Common myeloid progenitor, CD34-positive (primary cell): ENCODE data around the gene ZNF791.
A peak's percentile ranks its signal among the peaks of the same experiment; 100 is the strongest.

Experiments
- CTCF ChIA-PET: fragments of 350-600 bp; sonication (Branson Sonifier 250); formaldehyde crosslinking; loops from one replicate; lab custom pipeline; 2021; ENCODE audit warnings: antibody characterized with exemption; lab: Charles Lee
- POLR2A ChIA-PET: fragments of 350-600 bp; sonication (Branson Sonifier 250); formaldehyde crosslinking; loops from one replicate; lab custom pipeline; 2021; ENCODE audit warnings: antibody characterized with exemption; lab: Charles Lee
- DNase-seq, 3 donors: peaks; one replicate each; pipeline versions ENCODE4 v3.0.0 to v3.0.0-alpha.2; 2013
- H3K27ac ChIP-seq, 2 experiments: 1 replicate in 1 of 2; 2 replicates in 1 of 2; pipeline ENCODE4 v1.7.0; 2013; ENCODE audit warnings: inconsistent platforms in 2 of 2, low read length in 2 of 2, mild to moderate bottlenecking in 2 of 2, low read depth in 1 of 2, moderate library complexity in 1 of 2; ENCODE audit not compliant: severe bottlenecking in 2 of 2, insufficient read depth in 1 of 2, poor library complexity in 1 of 2
- H3K27me3 ChIP-seq, 5 experiments: replicated peaks in 2 of 5; 1 replicate in 3 of 5; 2 replicates in 2 of 5; pipeline versions ENCODE4 v1.6.1 to v1.7.0; 2013; ENCODE audit warnings: low read length in 4 of 5, mild to moderate bottlenecking in 2 of 5, moderate library complexity in 2 of 5, inconsistent platforms in 1 of 5; ENCODE audit not compliant: insufficient read depth in 5 of 5, control insufficient read depth in 4 of 5
- H3K36me3 ChIP-seq, 4 experiments: 1 replicate in 2 of 4; 2 replicates in 2 of 4; pipeline versions ENCODE4 v1.6.1 to v1.7.0; 2013; ENCODE audit warnings: low read length in 3 of 4, control low read depth in 1 of 4, mild to moderate bottlenecking in 1 of 4; ENCODE audit not compliant: control insufficient read depth in 4 of 4, insufficient read depth in 4 of 4
- H3K4me1 ChIP-seq, 4 experiments: 1 replicate in 3 of 4; 2 replicates in 1 of 4; pipeline versions ENCODE4 v1.6.1 to v1.7.1; 2013; ENCODE audit warnings: low read length in 3 of 4, mild to moderate bottlenecking in 3 of 4, control low read depth in 1 of 4, inconsistent platforms in 1 of 4, moderate library complexity in 1 of 4; ENCODE audit not compliant: control insufficient read depth in 4 of 4, insufficient read depth in 4 of 4; ENCODE audit errors: control extremely low read depth in 1 of 4
- H3K4me3 ChIP-seq, 7 experiments: 1 replicate in 4 of 7; 2 replicates in 3 of 7; pipeline versions ENCODE4 v1.5.1 to v1.7.0; 2013; ENCODE audit warnings: mild to moderate bottlenecking in 7 of 7, low read length in 6 of 7, moderate library complexity in 6 of 7, inconsistent platforms in 2 of 7, low read depth in 2 of 7, control low read depth in 1 of 7; ENCODE audit not compliant: insufficient read depth in 4 of 7, control insufficient read depth in 1 of 7; ENCODE audit errors: extremely low read depth in 1 of 7
- H3K9me3 ChIP-seq, 5 experiments: 1 replicate in 4 of 5; 2 replicates in 1 of 5; pipeline versions ENCODE4 v1.6.1 to v1.7.1; 2013; ENCODE audit warnings: low read length in 4 of 5, mild to moderate bottlenecking in 2 of 5, inconsistent platforms in 1 of 5, low read depth in 1 of 5, moderate library complexity in 1 of 5; ENCODE audit not compliant: control insufficient read depth in 4 of 5, insufficient read depth in 2 of 5; ENCODE audit errors: control extremely low read depth in 1 of 5
- WGBS: methylation state at CpG from one replicate; pipeline ENCODE4 v1.1.5; 2013; ENCODE audit not compliant: insufficient coverage; 5-methylcytosine and 5-hydroxymethylcytosine counted together

Gene ZNF791

GRCh38 chr19:12628040-12629022 lies 17.6 kb downstream of the ZNF791 start:
- peak in 2 of 3 donors; percentile 21 to 58 for DNase-seq
- WGBS = over 99% methylated on average over 11 of the region's 17 CpGs

DNA sequence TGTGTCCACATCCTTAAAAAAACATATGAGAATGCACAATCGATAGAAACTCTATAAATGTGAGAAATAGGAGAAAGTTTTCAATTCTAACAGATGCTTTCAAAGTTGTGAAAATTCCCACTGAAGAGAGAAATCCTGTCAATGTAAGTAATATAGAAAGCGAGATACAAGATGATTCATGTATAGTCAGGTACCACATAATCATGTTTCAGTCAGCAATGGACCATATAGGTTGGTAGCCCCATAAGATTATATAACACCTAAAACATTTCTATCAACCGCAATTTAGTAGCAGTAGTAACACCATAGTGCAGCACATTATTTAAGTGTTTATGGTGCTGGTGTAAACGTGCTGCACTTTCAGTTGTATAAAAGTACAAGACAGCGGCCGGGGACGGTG lies 18.5 kb downstream of the ZNF791 start:
- no peaks in the 10 kb centered on the region for H3K4me1 ChIP-seq
- POLR2A ChIA-PET = interaction anchor here (0.6 kb wide), 1 partner anchor 1210 kb away, joined by 3 read pairs; no protein-coding TSS in a partner anchor
- H3K27me3 ChIP-seq = no peaks in the 10 kb centered on the region
- 100% methylated on average over 5 of the region's 7 CpGs for WGBS
- peaks cover 26 to 59% (median 39%) of the 10 kb centered on the region in 4 experiments for H3K36me3 ChIP-seq
- CTCF ChIA-PET = no interaction called here
- H3K9me3 ChIP-seq = peaks cover 6 to 37% (median 20%) of the 10 kb centered on the region in 5 experiments
- H3K4me3 ChIP-seq = no peak overlapping the region
- no peak for DNase-seq
- no peak overlapping the region for H3K27ac ChIP-seq

More at GRCh38 chr19:12628040-12629022, 17.6 kb downstream of the ZNF791 start:
- Histone ChIP-seq H3K9me3 (peaks cover 6 to 37% (median 20%) of the 10 kb centered on the region in 5 experiments), H3K27me3 (no peaks in the 10 kb centered on the region), H3K4me1 (no peaks in the 10 kb centered on the region), H3K36me3 (peaks cover 30 to 63% (median 42%) of the 10 kb centered on the region in 4 experiments), H3K27ac (no peak overlapping the region), H3K4me3 (peak overlapping the region in 1 of 7 experiments; percentile 19)
- ChIA-PET CTCF (interaction anchor here (0.9 to 1.5 kb wide), 3 partner anchors 11 to 36 kb away, joined by 3 to 7 read pairs (median 3); no protein-coding TSS in a partner anchor), POLR2A (no interaction called here)

GRCh38 chr19:12636631-12637030 lies 25.9 kb downstream of the ZNF791 start:
- Histone ChIP-seq H3K27me3 (no peaks in the 10 kb centered on the region), H3K9me3 (no peaks in the 10 kb centered on the region), H3K36me3 (peaks cover 0 to 6% (median 0%) of the 10 kb centered on the region in 4 experiments), H3K4me3 (no peak overlapping the region), H3K4me1 (peaks cover 0 to 11% (median 8%) of the 10 kb centered on the region in 4 experiments), H3K27ac (no peak overlapping the region)
- 95% methylated on average over 10 of the region's 13 CpGs for WGBS
- ChIA-PET POLR2A (no interaction called here), CTCF (interaction anchor here (0.9 to 1.0 kb wide), 2 partner anchors 10 to 35 kb away, joined by 3 read pairs; no protein-coding TSS in a partner anchor)
- DNase-seq = no peak

- no peaks in the 10 kb centered on the region for H3K9me3 ChIP-seq
- no peak for DNase-seq
- H3K36me3 ChIP-seq = peaks cover 0 to 1% (median 0%) of the 10 kb centered on the region in 4 experiments
- POLR2A ChIA-PET = no interaction called here
- no peak overlapping the region for H3K4me3 ChIP-seq
- 99% methylated on average over 18 of the region's 22 CpGs for WGBS
- no peak overlapping the region for H3K27ac ChIP-seq
- no peaks in the 10 kb centered on the region for H3K27me3 ChIP-seq
- H3K4me1 ChIP-seq = peaks cover 0 to 11% (median 8%) of the 10 kb centered on the region in 4 experiments
- CTCF ChIA-PET = interaction anchor here (1.3 to 2.7 kb wide), 3 partner anchors 8 to 33 kb away, joined by 4 to 13 read pairs (median 5); no protein-coding TSS in a partner anchor
Observed at GRCh38 chr19:12638611-12639182, 28.0 kb downstream of the ZNF791 start.

DNA sequence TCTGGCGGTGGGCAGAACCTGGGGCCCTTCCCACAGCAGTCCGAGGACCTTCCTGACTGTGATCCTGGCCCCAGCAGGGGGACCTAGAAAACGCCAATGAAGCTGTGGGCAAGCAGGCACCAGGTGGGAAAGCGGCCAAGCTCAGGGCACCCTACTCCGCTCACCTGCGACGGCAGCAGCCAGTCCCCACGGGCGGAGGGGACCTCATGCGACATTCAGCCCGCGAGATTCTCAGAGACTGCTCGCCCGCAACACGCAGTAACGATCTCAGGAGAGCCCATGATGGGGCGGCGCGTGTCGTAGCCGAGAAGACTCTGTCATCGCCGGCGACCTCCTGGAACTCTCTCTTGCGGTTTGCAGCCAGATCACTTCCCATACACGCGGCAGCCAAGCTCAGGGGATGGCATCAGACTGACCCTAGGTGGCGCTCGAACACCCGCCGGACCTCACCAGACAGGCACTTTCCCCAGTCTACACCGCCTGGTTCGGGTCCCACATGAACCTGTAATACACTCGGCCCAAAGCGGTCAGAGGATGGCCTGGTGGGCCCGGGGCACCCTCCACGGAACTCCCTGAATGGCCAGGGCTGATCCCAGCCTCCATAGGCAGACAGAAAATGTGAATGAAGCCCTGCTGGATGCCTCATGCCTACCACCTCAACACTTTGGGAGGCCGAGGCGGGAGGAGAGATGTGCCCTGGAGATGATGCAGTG lies 29.3 kb downstream of the ZNF791 start:
- H3K4me1 ChIP-seq = peaks cover 0 to 11% (median 8%) of the 10 kb centered on the region in 4 experiments
- DNase-seq = peak; percentile 93 to 96 (median 95)
- CTCF ChIA-PET = interaction anchor here (0.7 to 2.7 kb wide), 18 partner anchors 9 to 76 kb away, joined by 3 to 13 read pairs (median 4); partner anchors contain the start of genes FBXW9, MAN2B1, WDR83 and ZNF490
- peak overlapping the region in 5 of 7 experiments; percentile 17 to 77 (median 64) for H3K4me3 ChIP-seq
- WGBS = 6% methylated on average over 35 of the region's 39 CpGs
- no peaks in the 10 kb centered on the region for H3K27me3 ChIP-seq
- POLR2A ChIA-PET = interaction anchor here (0.6 to 2.1 kb wide), 4 partner anchors 26 to 444 kb away, joined by 3 to 8 read pairs (median 4); partner anchors contain the start of genes MAN2B1 and WDR83
- H3K27ac ChIP-seq = no peak overlapping the region
- peaks cover 0 to 11% (median 0%) of the 10 kb centered on the region in 4 experiments for H3K36me3 ChIP-seq
- no peaks in the 10 kb centered on the region for H3K9me3 ChIP-seq

GRCh38 chr19:12641456-12641855 lies 30.7 kb downstream of the ZNF791 start:
- peaks cover 0 to 11% (median 8%) of the 10 kb centered on the region in 4 experiments for H3K4me1 ChIP-seq
- ChIA-PET CTCF (interaction anchor here (1.6 kb wide), 1 partner anchor 14 kb away, joined by 3 read pairs; no protein-coding TSS in a partner anchor), POLR2A (interaction anchor here (2.1 kb wide), 1 partner anchor 24 kb away, joined by 8 read pairs; the partner anchor contains the start of genes MAN2B1 and WDR83)
- WGBS = 91% methylated on average over 13 of the region's 13 CpGs
- no peak overlapping the region for H3K4me3 ChIP-seq
- H3K27me3 ChIP-seq = no peaks in the 10 kb centered on the region
- H3K36me3 ChIP-seq = peaks cover 0 to 15% (median 0%) of the 10 kb centered on the region in 4 experiments
- no peaks in the 10 kb centered on the region for H3K9me3 ChIP-seq
- no peak overlapping the region for H3K27ac ChIP-seq
- DNase-seq = no peak
